ENCODE data around the gene EDAR.

EDAR gene

DNA sequence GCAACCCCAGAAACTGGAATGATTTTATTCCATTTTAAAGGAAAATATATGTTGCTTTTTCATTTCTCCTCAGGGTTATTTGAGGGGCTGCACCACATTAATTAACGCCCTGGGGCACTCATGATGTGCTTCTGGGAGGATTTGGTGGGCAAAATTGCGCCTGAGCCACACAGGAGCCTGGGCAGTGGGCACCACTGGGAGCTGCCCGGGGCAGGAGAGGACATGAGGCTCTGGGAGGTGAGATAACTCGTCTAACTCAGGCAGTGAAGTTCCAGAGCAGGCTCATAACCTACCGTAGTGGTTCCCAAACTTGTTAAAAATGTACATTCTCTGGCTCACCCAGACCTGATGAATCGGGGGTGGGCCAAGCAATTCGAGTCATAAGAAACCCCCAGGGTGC, 68.3 kb downstream of the EDAR start:
- TF ChIP-seq, protein P1, sequence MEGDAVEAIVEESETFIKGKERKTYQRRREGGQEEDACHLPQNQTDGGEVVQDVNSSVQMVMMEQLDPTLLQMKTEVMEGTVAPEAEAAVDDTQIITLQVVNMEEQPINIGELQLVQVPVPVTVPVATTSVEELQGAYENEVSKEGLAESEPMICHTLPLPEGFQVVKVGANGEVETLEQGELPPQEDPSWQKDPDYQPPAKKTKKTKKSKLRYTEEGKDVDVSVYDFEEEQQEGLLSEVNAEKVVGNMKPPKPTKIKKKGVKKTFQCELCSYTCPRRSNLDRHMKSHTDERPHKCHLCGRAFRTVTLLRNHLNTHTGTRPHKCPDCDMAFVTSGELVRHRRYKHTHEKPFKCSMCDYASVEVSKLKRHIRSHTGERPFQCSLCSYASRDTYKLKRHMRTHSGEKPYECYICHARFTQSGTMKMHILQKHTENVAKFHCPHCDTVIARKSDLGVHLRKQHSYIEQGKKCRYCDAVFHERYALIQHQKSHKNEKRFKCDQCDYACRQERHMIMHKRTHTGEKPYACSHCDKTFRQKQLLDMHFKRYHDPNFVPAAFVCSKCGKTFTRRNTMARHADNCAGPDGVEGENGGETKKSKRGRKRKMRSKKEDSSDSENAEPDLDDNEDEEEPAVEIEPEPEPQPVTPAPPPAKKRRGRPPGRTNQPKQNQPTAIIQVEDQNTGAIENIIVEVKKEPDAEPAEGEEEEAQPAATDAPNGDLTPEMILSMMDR (IDR thresholded peaks at IDR 0.05; ENCODE audit: insufficient read depth, low read depth, low read length, missing control alignments): no peak
- DNase-seq (ENCODE audit: low read depth): no peak
- no peak overlapping the region for H3K4me3 ChIP-seq (ENCODE audit: low read length)

- no peak overlapping the region for H3K4me3 ChIP-seq (ENCODE audit: low read length)
- no peak for DNase-seq (ENCODE audit: low read depth)
- TF ChIP-seq, protein P1 (IDR thresholded peaks at IDR 0.05; ENCODE audit: insufficient read depth, low read depth, low read length, missing control alignments): no peak
These were observed 69.2 kb downstream of the EDAR start for GRCh38 chr2:108919571-108920373.

DNA sequence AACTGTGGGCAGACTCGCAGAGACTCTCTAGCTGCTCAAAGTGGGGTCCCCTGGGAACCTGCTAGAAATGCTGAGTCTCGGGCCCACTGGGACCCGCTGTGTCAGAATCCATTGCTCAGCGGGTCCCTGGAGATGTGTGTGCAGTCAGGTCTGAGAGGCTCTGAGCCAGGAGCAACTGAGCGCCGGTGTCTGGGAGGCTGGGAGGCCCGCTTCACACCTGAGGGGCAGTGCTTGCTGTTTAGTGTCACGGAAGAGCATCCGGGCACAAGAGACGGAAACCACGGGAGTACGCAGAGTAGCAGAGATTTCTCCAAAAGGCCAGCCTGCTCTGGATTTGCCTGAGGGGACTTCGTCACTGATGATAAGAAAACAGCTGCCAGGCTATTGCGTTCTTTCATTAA, 70.1 kb downstream of the EDAR start:
- no peak for DNase-seq (ENCODE audit: low read depth)
- TF ChIP-seq, protein P1 (IDR thresholded peaks at IDR 0.05; ENCODE audit: insufficient read depth, low read depth, low read length, missing control alignments): no peak
- no peak overlapping the region for H3K4me3 ChIP-seq (ENCODE audit: low read length)

GRCh38 chr2:108918156-108918874, 70.7 kb downstream of the EDAR start:
- no peak for DNase-seq (ENCODE audit: low read depth)
- TF ChIP-seq, protein P1 (IDR thresholded peaks at IDR 0.05; ENCODE audit: insufficient read depth, low read depth, low read length, missing control alignments): no peak
- no peak overlapping the region for H3K4me3 ChIP-seq (ENCODE audit: low read length)

DNA sequence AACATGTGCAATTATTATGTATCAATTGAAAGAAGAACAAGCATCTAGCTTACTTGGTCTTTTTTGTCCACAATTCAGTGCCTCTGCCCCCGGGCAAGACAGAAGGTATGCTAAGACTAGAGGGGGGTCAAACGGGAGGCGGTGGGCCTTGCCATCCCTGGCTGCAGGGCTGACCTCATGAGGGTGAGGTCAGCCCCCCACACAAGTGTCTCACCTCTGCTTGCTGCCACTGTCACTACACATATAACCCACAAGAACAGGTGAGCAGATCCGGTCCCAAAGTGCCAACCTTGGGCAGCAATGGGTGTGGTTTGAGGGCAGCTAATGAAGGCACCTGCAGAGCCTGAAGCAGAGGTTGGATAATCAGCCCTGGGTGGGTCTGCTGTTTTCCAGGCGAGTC, 71.5 kb downstream of the EDAR start:
- no peak overlapping the region for H3K4me3 ChIP-seq (ENCODE audit: low read length)
- DNase-seq (ENCODE audit: low read depth): no peak
- TF ChIP-seq, protein P1 (IDR thresholded peaks at IDR 0.05; ENCODE audit: insufficient read depth, low read depth, low read length, missing control alignments): no peak

GRCh38 chr2:108916796-108917421, 72.1 kb downstream of the EDAR start:
- TF ChIP-seq, protein P1 (IDR thresholded peaks at IDR 0.05; ENCODE audit: insufficient read depth, low read depth, low read length, missing control alignments): no peak
- peak; percentile 21 for DNase-seq (ENCODE audit: low read depth)
- no peak overlapping the region for H3K4me3 ChIP-seq (ENCODE audit: low read length)

All from epithelial cell of esophagus (primary cell).